ENCODE data around the gene PTPRT.

PTPRT gene

DNA sequence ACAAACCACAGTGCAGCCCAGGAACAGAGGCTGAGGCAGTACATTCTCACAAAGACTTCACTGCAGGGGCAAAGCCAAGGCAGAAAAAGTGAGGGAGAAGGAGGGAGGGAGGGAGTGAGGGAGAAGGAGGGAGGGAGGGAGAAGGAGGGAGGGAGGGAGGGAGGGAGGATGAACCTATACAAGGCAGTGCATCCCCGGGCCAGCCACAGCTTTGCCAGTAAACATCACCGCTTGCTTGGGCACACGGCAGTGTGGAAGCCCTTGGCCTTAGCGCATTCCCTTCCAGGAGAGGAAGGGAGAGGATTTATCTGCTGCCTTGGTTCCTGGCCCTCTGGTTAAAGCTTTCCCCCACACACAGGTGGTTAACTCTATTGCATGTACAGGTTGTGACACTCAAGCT is 234.0 kb downstream of the PTPRT start:
- ChIA-PET POLR2A (no interaction called here), CTCF (interaction anchor here (0.6 kb wide), 1 partner anchor 135 kb away, joined by 3 read pairs; no protein-coding TSS in a partner anchor)
- Histone ChIP-seq H3K9me3 (ENCODE audit: control insufficient read depth, insufficient read depth, low read depth, low read length) (no peaks in the 10 kb centered on the region), H3K4me3 (ENCODE audit: low read depth, low read length) (no peak overlapping the region), H3K27ac (ENCODE audit: extremely low read depth, low read depth, low read length) (no peak overlapping the region), H3K36me3 (ENCODE audit: control insufficient read depth in 2 of 2, insufficient read depth in 1 of 2, low read length in 2 of 2) (no peaks in the 10 kb centered on the region), H3K4me1 (ENCODE audit: control insufficient read depth, insufficient read depth, low read length) (no peaks in the 10 kb centered on the region)
- TF ChIP-seq ZNF792 (tag by site-specific recombination; IDR thresholded peaks at IDR 0.05) = no peak
- TF ChIP-seq, protein P1, sequence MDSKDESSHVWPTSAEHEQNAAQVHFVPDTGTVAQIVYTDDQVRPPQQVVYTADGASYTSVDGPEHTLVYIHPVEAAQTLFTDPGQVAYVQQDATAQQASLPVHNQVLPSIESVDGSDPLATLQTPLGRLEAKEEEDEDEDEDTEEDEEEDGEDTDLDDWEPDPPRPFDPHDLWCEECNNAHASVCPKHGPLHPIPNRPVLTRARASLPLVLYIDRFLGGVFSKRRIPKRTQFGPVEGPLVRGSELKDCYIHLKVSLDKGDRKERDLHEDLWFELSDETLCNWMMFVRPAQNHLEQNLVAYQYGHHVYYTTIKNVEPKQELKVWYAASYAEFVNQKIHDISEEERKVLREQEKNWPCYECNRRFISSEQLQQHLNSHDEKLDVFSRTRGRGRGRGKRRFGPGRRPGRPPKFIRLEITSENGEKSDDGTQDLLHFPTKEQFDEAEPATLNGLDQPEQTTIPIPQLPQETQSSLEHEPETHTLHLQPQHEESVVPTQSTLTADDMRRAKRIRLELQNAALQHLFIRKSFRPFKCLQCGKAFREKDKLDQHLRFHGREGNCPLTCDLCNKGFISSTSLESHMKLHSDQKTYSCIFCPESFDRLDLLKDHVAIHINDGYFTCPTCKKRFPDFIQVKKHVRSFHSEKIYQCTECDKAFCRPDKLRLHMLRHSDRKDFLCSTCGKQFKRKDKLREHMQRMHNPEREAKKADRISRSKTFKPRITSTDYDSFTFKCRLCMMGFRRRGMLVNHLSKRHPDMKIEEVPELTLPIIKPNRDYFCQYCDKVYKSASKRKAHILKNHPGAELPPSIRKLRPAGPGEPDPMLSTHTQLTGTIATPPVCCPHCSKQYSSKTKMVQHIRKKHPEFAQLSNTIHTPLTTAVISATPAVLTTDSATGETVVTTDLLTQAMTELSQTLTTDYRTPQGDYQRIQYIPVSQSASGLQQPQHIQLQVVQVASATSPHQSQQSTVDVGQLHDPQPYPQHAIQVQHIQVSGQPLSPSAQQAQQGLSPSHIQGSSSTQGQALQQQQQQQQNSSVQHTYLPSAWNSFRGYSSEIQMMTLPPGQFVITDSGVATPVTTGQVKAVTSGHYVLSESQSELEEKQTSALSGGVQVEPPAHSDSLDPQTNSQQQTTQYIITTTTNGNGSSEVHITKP (tag by site-specific recombination; IDR thresholded peaks at IDR 0.05) = no peak
- TF ChIP-seq ZNF521 (tag by site-specific recombination; IDR thresholded peaks at IDR 0.05) = no peak
- no peak for TF ChIP-seq ZBTB7A (tag by site-specific recombination; IDR thresholded peaks at IDR 0.05; ENCODE audit: low read depth)
- TF ChIP-seq, protein P2, sequence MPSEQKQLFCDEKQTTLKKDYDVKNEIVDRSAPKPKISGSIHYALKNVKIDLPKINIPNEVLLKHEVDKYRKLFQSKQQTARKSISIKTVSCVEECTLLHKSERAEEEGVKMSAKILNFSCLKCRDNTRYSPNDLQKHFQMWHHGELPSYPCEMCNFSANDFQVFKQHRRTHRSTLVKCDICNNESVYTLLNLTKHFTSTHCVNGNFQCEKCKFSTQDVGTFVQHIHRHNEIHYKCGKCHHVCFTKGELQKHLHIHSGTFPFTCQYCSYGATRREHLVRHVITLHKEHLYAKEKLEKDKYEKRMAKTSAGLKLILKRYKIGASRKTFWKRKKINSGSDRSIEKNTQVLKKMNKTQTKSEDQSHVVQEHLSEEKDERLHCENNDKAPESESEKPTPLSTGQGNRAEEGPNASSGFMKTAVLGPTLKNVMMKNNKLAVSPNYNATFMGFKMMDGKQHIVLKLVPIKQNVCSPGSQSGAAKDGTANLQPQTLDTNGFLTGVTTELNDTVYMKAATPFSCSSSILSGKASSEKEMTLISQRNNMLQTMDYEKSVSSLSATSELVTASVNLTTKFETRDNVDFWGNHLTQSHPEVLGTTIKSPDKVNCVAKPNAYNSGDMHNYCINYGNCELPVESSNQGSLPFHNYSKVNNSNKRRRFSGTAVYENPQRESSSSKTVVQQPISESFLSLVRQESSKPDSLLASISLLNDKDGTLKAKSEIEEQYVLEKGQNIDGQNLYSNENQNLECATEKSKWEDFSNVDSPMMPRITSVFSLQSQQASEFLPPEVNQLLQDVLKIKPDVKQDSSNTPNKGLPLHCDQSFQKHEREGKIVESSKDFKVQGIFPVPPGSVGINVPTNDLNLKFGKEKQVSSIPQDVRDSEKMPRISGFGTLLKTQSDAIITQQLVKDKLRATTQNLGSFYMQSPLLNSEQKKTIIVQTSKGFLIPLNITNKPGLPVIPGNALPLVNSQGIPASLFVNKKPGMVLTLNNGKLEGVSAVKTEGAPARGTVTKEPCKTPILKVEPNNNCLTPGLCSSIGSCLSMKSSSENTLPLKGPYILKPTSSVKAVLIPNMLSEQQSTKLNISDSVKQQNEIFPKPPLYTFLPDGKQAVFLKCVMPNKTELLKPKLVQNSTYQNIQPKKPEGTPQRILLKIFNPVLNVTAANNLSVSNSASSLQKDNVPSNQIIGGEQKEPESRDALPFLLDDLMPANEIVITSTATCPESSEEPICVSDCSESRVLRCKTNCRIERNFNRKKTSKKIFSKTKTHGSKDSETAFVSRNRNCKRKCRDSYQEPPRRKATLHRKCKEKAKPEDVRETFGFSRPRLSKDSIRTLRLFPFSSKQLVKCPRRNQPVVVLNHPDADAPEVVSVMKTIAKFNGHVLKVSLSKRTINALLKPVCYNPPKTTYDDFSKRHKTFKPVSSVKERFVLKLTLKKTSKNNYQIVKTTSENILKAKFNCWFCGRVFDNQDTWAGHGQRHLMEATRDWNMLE (tag by site-specific recombination; conservative IDR thresholded peaks at IDR 0.05; ENCODE audit: low read depth) = no peak
- no peak for TF ChIP-seq ZBTB48 (tag by site-specific recombination; IDR thresholded peaks at IDR 0.05)
- no peak for TF ChIP-seq ZNF221 (tag by site-specific recombination; IDR thresholded peaks at IDR 0.05; ENCODE audit: borderline replicate concordance)
- no peak for TF ChIP-seq ZNF561 (tag by site-specific recombination; IDR thresholded peaks at IDR 0.05; ENCODE audit: borderline replicate concordance)
- no peak for TF ChIP-seq HOXD13 (CRISPR knock-in tag; IDR thresholded peaks at IDR 0.05; ENCODE audit: borderline replicate concordance)
- TF ChIP-seq KLF8 (tag by site-specific recombination; IDR thresholded peaks at IDR 0.05) = no peak
- no peak for TF ChIP-seq MZF1 (tag by site-specific recombination; IDR thresholded peaks at IDR 0.05; ENCODE audit: borderline replicate concordance)
- no peak for TF ChIP-seq GLI4 (tag by site-specific recombination; IDR thresholded peaks at IDR 0.05)
- no peak for TF ChIP-seq GFI1B (tag by site-specific recombination; IDR thresholded peaks at IDR 0.05)
- TF ChIP-seq ZFHX2 (tag by site-specific recombination; conservative IDR thresholded peaks at IDR 0.05) = no peak
- TF ChIP-seq, protein P3, sequence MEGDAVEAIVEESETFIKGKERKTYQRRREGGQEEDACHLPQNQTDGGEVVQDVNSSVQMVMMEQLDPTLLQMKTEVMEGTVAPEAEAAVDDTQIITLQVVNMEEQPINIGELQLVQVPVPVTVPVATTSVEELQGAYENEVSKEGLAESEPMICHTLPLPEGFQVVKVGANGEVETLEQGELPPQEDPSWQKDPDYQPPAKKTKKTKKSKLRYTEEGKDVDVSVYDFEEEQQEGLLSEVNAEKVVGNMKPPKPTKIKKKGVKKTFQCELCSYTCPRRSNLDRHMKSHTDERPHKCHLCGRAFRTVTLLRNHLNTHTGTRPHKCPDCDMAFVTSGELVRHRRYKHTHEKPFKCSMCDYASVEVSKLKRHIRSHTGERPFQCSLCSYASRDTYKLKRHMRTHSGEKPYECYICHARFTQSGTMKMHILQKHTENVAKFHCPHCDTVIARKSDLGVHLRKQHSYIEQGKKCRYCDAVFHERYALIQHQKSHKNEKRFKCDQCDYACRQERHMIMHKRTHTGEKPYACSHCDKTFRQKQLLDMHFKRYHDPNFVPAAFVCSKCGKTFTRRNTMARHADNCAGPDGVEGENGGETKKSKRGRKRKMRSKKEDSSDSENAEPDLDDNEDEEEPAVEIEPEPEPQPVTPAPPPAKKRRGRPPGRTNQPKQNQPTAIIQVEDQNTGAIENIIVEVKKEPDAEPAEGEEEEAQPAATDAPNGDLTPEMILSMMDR (tag by site-specific recombination; IDR thresholded peaks at IDR 0.05) = no peak
- TF ChIP-seq KLF1 (tag by site-specific recombination; IDR thresholded peaks at IDR 0.05) = no peak
- TF ChIP-seq OSR2 (tag by site-specific recombination; IDR thresholded peaks at IDR 0.05) = no peak
